ENCODE measurements around the gene BRF1. TPM values are rescaled to one million over a fixed set of nuclear protein-coding genes. Genes with fewer than 3 reads are reported as not detected.

Gene BRF1
- total RNA-seq, 4 donors from 2014 or later, result 22.2 to 37.9 (median 26.2) TPM

- H3K36me3 ChIP-seq, result peaks cover 0 to 7% (median 0%) of the 10 kb centered on the region in 3 donors
- WGBS, 2 donors, result 74 to 85% methylated on average over 3 to 5 of the region's 27 CpGs
- no peaks in the 10 kb centered on the region for H3K9me3 ChIP-seq
- TF ChIP-seq POLR2A (IDR thresholded peaks at IDR 0.05), result no peak
- TF ChIP-seq CTCF (IDR thresholded peaks at IDR 0.05), result no peak
- no peak overlapping the region for H3K4me3 ChIP-seq
- H3K27ac ChIP-seq, result no peak overlapping the region
- intact Hi-C loops (cut with DNase I), result no loop called here
- no peaks in the 10 kb centered on the region for H3K27me3 ChIP-seq
- DNase-seq, result no peak
- peaks cover 14 to 47% (median 15%) of the 10 kb centered on the region in 3 donors for H3K4me1 ChIP-seq
Observed at GRCh38 chr14:105325716-105326567, 25.1 kb upstream of the BRF1 start.

- WGBS, 2 donors, result 91% methylated on average over 5 of the region's 9 CpGs; no CpG with 5 or more reads in 1 of the 2 donors
- Histone ChIP-seq H3K27me3 (no peaks in the 10 kb centered on the region), H3K9me3 (no peaks in the 10 kb centered on the region), H3K27ac (no peak overlapping the region), H3K36me3 (peaks cover 0 to 7% (median 0%) of the 10 kb centered on the region in 3 donors), H3K4me1 (peaks cover 10 to 40% (median 14%) of the 10 kb centered on the region in 3 donors), H3K4me3 (no peak overlapping the region)
- intact Hi-C loops (cut with DNase I), result no loop called here
- no peak for TF ChIP-seq CTCF (IDR thresholded peaks at IDR 0.05)
- TF ChIP-seq POLR2A (IDR thresholded peaks at IDR 0.05), result no peak
- DNase-seq, result no peak
Observed at GRCh38 chr14:105325303-105325702, 24.5 kb upstream of the BRF1 start.

GRCh38 chr14:105324871-105325270 is 24.1 kb upstream of the BRF1 start:
- Histone ChIP-seq H3K36me3 (peaks cover 0 to 7% (median 0%) of the 10 kb centered on the region in 3 donors), H3K4me3 (no peak overlapping the region), H3K9me3 (no peaks in the 10 kb centered on the region), H3K27ac (no peak overlapping the region), H3K4me1 (peaks cover 6 to 36% (median 14%) of the 10 kb centered on the region in 3 donors), H3K27me3 (no peaks in the 10 kb centered on the region)
- TF ChIP-seq POLR2A (IDR thresholded peaks at IDR 0.05), result no peak
- no peak for TF ChIP-seq CTCF (IDR thresholded peaks at IDR 0.05)
- intact Hi-C loops (cut with DNase I), result no loop called here
- WGBS, 2 donors, result 100% methylated on average over 2 of the region's 12 CpGs; no CpG with 5 or more reads in 1 of the 2 donors
- DNase-seq, result no peak

- TF ChIP-seq POLR2A (IDR thresholded peaks at IDR 0.05) (no peak), CTCF (IDR thresholded peaks at IDR 0.05) (no peak)
- DNase-seq, result no peak
- Histone ChIP-seq H3K36me3 (peaks cover 0 to 7% (median 0%) of the 10 kb centered on the region in 3 donors), H3K27me3 (no peaks in the 10 kb centered on the region), H3K4me3 (no peak overlapping the region), H3K9me3 (no peaks in the 10 kb centered on the region), H3K27ac (no peak overlapping the region), H3K4me1 (peaks cover 6 to 32% (median 11%) of the 10 kb centered on the region in 3 donors)
- WGBS, 2 donors, result 95 to 100% methylated on average over 1 to 10 of the region's 30 CpGs
- intact Hi-C loops (cut with DNase I), result no loop called here
Observed at GRCh38 chr14:105324080-105324778, 23.4 kb upstream of the BRF1 start.

- no peaks in the 10 kb centered on the region for H3K9me3 ChIP-seq
- 87 to 97% methylated on average over 3 to 11 of the region's 13 CpGs for WGBS, 2 donors
- no peak for DNase-seq
- no peak overlapping the region for H3K27ac ChIP-seq
- H3K4me3 ChIP-seq, result no peak overlapping the region
- TF ChIP-seq POLR2A (IDR thresholded peaks at IDR 0.05) (no peak), CTCF (IDR thresholded peaks at IDR 0.05) (no peak)
- H3K4me1 ChIP-seq, result peaks cover 6 to 26% (median 11%) of the 10 kb centered on the region in 3 donors
- intact Hi-C loops (cut with DNase I), result no loop called here
- no peaks in the 10 kb centered on the region for H3K27me3 ChIP-seq
- H3K36me3 ChIP-seq, result peaks cover 0 to 7% (median 0%) of the 10 kb centered on the region in 3 donors
Observed at GRCh38 chr14:105323663-105324062, 22.9 kb upstream of the BRF1 start.

Data from esophagus squamous epithelium (tissue), 5 donors.